Sigmoid colon (tissue), 4 donors: ENCODE results near the gene CCDC80.

Source experiments
- EP300 ChIP-seq, 4 donors: sonication (generic); formaldehyde crosslinking; IDR thresholded peaks; one replicate each; pipeline ENCODE4 v1.6.1; 2017; ENCODE audit warnings: antibody characterized with exemption in 4 of 4
- POLR2A ChIP-seq, 2 donors: fragments of 450-650 bp; IDR thresholded peaks; one replicate each; pipeline ENCODE4 v1.6.1; 2016; ENCODE audit warnings: antibody characterized with exemption in 2 of 2, mild to moderate bottlenecking in 2 of 2, moderate library complexity in 2 of 2
- POLR2AphosphoS5 ChIP-seq, 4 donors: sonication (generic); formaldehyde crosslinking; IDR thresholded peaks; one replicate each; pipeline ENCODE4 v1.6.1; 2017; ENCODE audit warnings: antibody characterized with exemption in 4 of 4
- TF ChIP-seq, protein P1 (sequence below), 4 experiments: fragments of 450-650 bp in 3 of 4; fragments of 200-600 bp in 1 of 4; IDR thresholded peaks; one replicate each; pipeline ENCODE4 v1.5.1; 2016 to 2019; ENCODE audit warnings: antibody characterized with exemption in 4 of 4, mild to moderate bottlenecking in 3 of 4, moderate library complexity in 2 of 4

DNA sequence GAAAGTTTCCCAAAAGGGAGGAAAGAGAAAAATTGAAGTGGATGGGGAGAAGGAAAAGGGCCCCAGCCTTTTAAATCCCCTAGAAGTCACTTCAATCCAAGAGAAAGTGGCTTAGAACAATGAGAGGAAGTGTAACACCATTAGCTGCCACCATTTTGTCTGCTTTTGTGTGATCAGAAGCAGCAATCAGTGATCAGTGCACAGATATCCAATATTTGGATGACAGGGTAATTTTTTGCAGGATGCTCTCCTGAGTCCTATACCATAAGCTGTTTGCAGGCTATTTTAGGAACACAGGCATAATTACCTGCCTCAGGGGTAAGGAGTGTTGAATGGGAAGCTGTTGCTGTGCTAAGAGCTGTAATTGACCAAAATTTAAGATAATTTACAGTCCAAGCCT, 47.7 kb downstream of the CCDC80 start:
- TF ChIP-seq, protein P1, sequence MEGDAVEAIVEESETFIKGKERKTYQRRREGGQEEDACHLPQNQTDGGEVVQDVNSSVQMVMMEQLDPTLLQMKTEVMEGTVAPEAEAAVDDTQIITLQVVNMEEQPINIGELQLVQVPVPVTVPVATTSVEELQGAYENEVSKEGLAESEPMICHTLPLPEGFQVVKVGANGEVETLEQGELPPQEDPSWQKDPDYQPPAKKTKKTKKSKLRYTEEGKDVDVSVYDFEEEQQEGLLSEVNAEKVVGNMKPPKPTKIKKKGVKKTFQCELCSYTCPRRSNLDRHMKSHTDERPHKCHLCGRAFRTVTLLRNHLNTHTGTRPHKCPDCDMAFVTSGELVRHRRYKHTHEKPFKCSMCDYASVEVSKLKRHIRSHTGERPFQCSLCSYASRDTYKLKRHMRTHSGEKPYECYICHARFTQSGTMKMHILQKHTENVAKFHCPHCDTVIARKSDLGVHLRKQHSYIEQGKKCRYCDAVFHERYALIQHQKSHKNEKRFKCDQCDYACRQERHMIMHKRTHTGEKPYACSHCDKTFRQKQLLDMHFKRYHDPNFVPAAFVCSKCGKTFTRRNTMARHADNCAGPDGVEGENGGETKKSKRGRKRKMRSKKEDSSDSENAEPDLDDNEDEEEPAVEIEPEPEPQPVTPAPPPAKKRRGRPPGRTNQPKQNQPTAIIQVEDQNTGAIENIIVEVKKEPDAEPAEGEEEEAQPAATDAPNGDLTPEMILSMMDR (IDR thresholded peaks at IDR 0.05) = no peak
- TF ChIP-seq POLR2A (IDR thresholded peaks at IDR 0.05) (no peak), POLR2AphosphoS5 (IDR thresholded peaks at IDR 0.05) (no peak), EP300 (IDR thresholded peaks at IDR 0.05) (no peak)
